Measurements from ENCODE around the gene ERICH6.

The ERICH6 gene

GRCh38 chr3:150734795-150735119, 31.0 kb upstream of the ERICH6 start:
- H4K91ac ChIP-seq (ENCODE audit: low read depth, low read length): peak overlapping the region; percentile 95
- peak overlapping the region; percentile 88 for H3K27ac ChIP-seq (ENCODE audit: low read depth, low read length)
- peak overlapping the region; percentile 85 for H2AK5ac ChIP-seq (ENCODE audit: low read length)
- no peak overlapping the region for H4K12ac ChIP-seq (ENCODE audit: low read depth, low read length)
- H3K4me3 ChIP-seq (ENCODE audit: low read depth, low read length): no peak overlapping the region
- H3K4me1 ChIP-seq (ENCODE audit: control insufficient read depth in 1 of 2, insufficient read depth in 2 of 2, low read length in 2 of 2): peaks cover 21 to 22% of the 10 kb centered on the region in 2 experiments
- no peak overlapping the region for H3K18ac ChIP-seq (ENCODE audit: low read length)
- H3K23ac ChIP-seq (ENCODE audit: low read length): no peak overlapping the region
- H3K4ac ChIP-seq (ENCODE audit: low read depth, low read length): no peak overlapping the region
- H2BK12ac ChIP-seq (ENCODE audit: low read length): peak overlapping the region; percentile 74
- H3K9ac ChIP-seq (ENCODE audit: low read length): no peak overlapping the region
- H3K27me3 ChIP-seq (ENCODE audit: insufficient read depth, low read length): no peaks in the 10 kb centered on the region
- H3K14ac ChIP-seq (ENCODE audit: low read length): peak overlapping the region; percentile 78
- H3K9me3 ChIP-seq (ENCODE audit: insufficient read depth, low read depth, low read length): no peaks in the 10 kb centered on the region
- DNase-seq: no peak
- no peak overlapping the region for H3K4me2 ChIP-seq (ENCODE audit: low read length)
- H3K36me3 ChIP-seq (ENCODE audit: control insufficient read depth in 1 of 2, insufficient read depth in 2 of 2, low read length in 2 of 2): no peaks in the 10 kb centered on the region
- WGBS (ENCODE audit: extremely low coverage, insufficient coverage, insufficient read length): no CpG with 5 or more reads among the region's 1 CpG
- H2AFZ ChIP-seq (ENCODE audit: insufficient read depth, low read length, poor library complexity): no peak overlapping the region
- H4K8ac ChIP-seq (ENCODE audit: low read depth, low read length): no peak overlapping the region
- peaks cover 20% of the 10 kb centered on the region for H3K79me1 ChIP-seq (ENCODE audit: low read length)
- peak overlapping the region; percentile 90 for H2BK5ac ChIP-seq (ENCODE audit: low read depth, low read length, poor library complexity)
- peak overlapping the region; percentile 57 for H2BK120ac ChIP-seq (ENCODE audit: insufficient read depth, low read length, poor library complexity)
- peaks cover 6% of the 10 kb centered on the region for H3K79me2 ChIP-seq (ENCODE audit: control insufficient read depth, insufficient read depth, low read length, poor library complexity)

- H3K36me3 ChIP-seq (ENCODE audit: control insufficient read depth in 1 of 2, insufficient read depth in 2 of 2, low read length in 2 of 2): no peaks in the 10 kb centered on the region
- WGBS (ENCODE audit: extremely low coverage, insufficient coverage, insufficient read length): no CpG with 5 or more reads among the region's 9 CpGs
Measured at GRCh38 chr3:150733936-150734794, 30.4 kb upstream of the ERICH6 start.

GRCh38 chr3:150733373-150733935, 29.7 kb upstream of the ERICH6 start:
- H2AFZ ChIP-seq (ENCODE audit: insufficient read depth, low read length, poor library complexity): no peak overlapping the region
- peak overlapping the region; percentile 81 for H2BK12ac ChIP-seq (ENCODE audit: low read length)
- no peak overlapping the region for H3K27ac ChIP-seq (ENCODE audit: low read depth, low read length)
- H3K14ac ChIP-seq (ENCODE audit: low read length): no peak overlapping the region
- H2BK5ac ChIP-seq (ENCODE audit: low read depth, low read length, poor library complexity): no peak overlapping the region
- no peak overlapping the region for H4K8ac ChIP-seq (ENCODE audit: low read depth, low read length)
- WGBS (ENCODE audit: extremely low coverage, insufficient coverage, insufficient read length): 100% methylated on average over 1 of the region's 8 CpGs
- H3K23ac ChIP-seq (ENCODE audit: low read length): no peak overlapping the region
- no peak overlapping the region for H4K12ac ChIP-seq (ENCODE audit: low read depth, low read length)
- no peaks in the 10 kb centered on the region for H3K9me3 ChIP-seq (ENCODE audit: insufficient read depth, low read depth, low read length)
- no peak overlapping the region for H3K4me3 ChIP-seq (ENCODE audit: low read depth, low read length)
- DNase-seq: no peak
- H3K27me3 ChIP-seq (ENCODE audit: insufficient read depth, low read length): no peaks in the 10 kb centered on the region
- no peak overlapping the region for H3K18ac ChIP-seq (ENCODE audit: low read length)
- no peak overlapping the region for H4K91ac ChIP-seq (ENCODE audit: low read depth, low read length)
- H3K4me2 ChIP-seq (ENCODE audit: low read length): no peak overlapping the region
- no peak overlapping the region for H3K4ac ChIP-seq (ENCODE audit: low read depth, low read length)
- H3K36me3 ChIP-seq (ENCODE audit: control insufficient read depth in 1 of 2, insufficient read depth in 2 of 2, low read length in 2 of 2): no peaks in the 10 kb centered on the region
- peaks cover 21 to 22% of the 10 kb centered on the region in 2 experiments for H3K4me1 ChIP-seq (ENCODE audit: control insufficient read depth in 1 of 2, insufficient read depth in 2 of 2, low read length in 2 of 2)
- peak overlapping the region; percentile 15 for H2AK5ac ChIP-seq (ENCODE audit: low read length)
- H3K9ac ChIP-seq (ENCODE audit: low read length): no peak overlapping the region
- H3K79me2 ChIP-seq (ENCODE audit: control insufficient read depth, insufficient read depth, low read length, poor library complexity): peaks cover 6% of the 10 kb centered on the region
- peaks cover 20% of the 10 kb centered on the region for H3K79me1 ChIP-seq (ENCODE audit: low read length)
- H2BK120ac ChIP-seq (ENCODE audit: insufficient read depth, low read length, poor library complexity): peak overlapping the region; percentile 5

More at GRCh38 chr3:150733936-150734794, 30.4 kb upstream of the ERICH6 start:
- Histone ChIP-seq H3K9ac (ENCODE audit: low read length) (no peak overlapping the region), H3K4me2 (ENCODE audit: low read length) (no peak overlapping the region), H4K8ac (ENCODE audit: low read depth, low read length) (peak overlapping the region; percentile 25), H3K4me1 (ENCODE audit: control insufficient read depth in 1 of 2, insufficient read depth in 2 of 2, low read length in 2 of 2) (peaks cover 21 to 22% of the 10 kb centered on the region in 2 experiments), H3K23ac (ENCODE audit: low read length) (no peak overlapping the region), H3K79me1 (ENCODE audit: low read length) (peaks cover 20% of the 10 kb centered on the region), H3K79me2 (ENCODE audit: control insufficient read depth, insufficient read depth, low read length, poor library complexity) (peaks cover 6% of the 10 kb centered on the region), H4K12ac (ENCODE audit: low read depth, low read length) (no peak overlapping the region), H3K9me3 (ENCODE audit: insufficient read depth, low read depth, low read length) (no peaks in the 10 kb centered on the region), H4K91ac (ENCODE audit: low read depth, low read length) (peak overlapping the region; percentile 95), H3K4me3 (ENCODE audit: low read depth, low read length) (no peak overlapping the region), H2AK5ac (ENCODE audit: low read length) (peak overlapping the region; percentile 85), H2AFZ (ENCODE audit: insufficient read depth, low read length, poor library complexity) (no peak overlapping the region), H2BK120ac (ENCODE audit: insufficient read depth, low read length, poor library complexity) (peak overlapping the region; percentile 57), H3K4ac (ENCODE audit: low read depth, low read length) (no peak overlapping the region), H3K18ac (ENCODE audit: low read length) (peak overlapping the region; percentile 49), H2BK12ac (ENCODE audit: low read length) (peak overlapping the region; percentile 74), H3K14ac (ENCODE audit: low read length) (peak overlapping the region; percentile 78), H3K27ac (ENCODE audit: low read depth, low read length) (no peak overlapping the region), H2BK5ac (ENCODE audit: low read depth, low read length, poor library complexity) (peak overlapping the region; percentile 8), H3K27me3 (ENCODE audit: insufficient read depth, low read length) (no peaks in the 10 kb centered on the region)
- no peak for DNase-seq

DNA sequence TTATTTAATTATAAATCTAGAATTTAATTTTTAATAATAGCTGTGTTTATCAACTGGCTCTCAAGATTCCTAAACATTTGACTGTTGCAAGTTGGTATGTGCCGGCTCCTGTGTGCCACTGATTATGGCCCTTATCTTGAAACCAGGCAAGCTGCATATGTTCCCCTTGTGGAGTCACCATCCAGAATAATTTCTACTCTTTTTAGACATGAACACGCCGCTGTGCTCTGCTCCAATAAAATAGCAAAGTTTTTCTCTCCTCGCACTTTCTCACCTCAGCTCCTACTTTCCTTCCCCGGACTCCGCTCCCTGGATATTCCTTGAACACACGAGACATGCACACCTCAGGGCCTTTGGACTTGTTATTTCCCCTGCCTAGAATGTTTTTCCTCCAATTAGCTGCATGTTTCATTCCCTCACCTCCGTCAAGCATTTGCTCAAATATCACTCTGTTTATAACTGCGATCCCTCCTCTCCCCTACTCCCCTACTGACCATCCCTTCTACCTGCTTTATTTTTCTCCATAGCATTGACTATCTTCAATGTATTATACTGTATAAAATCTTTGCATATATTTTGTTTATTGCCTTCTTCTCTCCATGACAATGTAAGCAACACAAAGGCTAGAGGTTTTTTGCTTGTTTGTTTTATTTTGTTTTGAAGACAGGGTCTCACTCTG, 26.1 kb upstream of the ERICH6 start:
- no peak overlapping the region for H3K9ac ChIP-seq (ENCODE audit: low read length)
- no peak overlapping the region for H2BK12ac ChIP-seq (ENCODE audit: low read length)
- peaks cover 1% of the 10 kb centered on the region for H3K9me3 ChIP-seq (ENCODE audit: insufficient read depth, low read depth, low read length)
- H3K4me2 ChIP-seq (ENCODE audit: low read length): no peak overlapping the region
- H3K27ac ChIP-seq (ENCODE audit: low read depth, low read length): no peak overlapping the region
- no peak overlapping the region for H3K14ac ChIP-seq (ENCODE audit: low read length)
- H2BK120ac ChIP-seq (ENCODE audit: insufficient read depth, low read length, poor library complexity): no peak overlapping the region
- H2AFZ ChIP-seq (ENCODE audit: insufficient read depth, low read length, poor library complexity): no peak overlapping the region
- no peak for DNase-seq
- no peaks in the 10 kb centered on the region for H3K27me3 ChIP-seq (ENCODE audit: insufficient read depth, low read length)
- H3K79me1 ChIP-seq (ENCODE audit: low read length): peaks cover 12% of the 10 kb centered on the region
- H3K4me1 ChIP-seq (ENCODE audit: control insufficient read depth in 1 of 2, insufficient read depth in 2 of 2, low read length in 2 of 2): peaks cover 8 to 13% of the 10 kb centered on the region in 2 experiments
- no peak overlapping the region for H3K18ac ChIP-seq (ENCODE audit: low read length)
- H4K91ac ChIP-seq (ENCODE audit: low read depth, low read length): no peak overlapping the region
- no peaks in the 10 kb centered on the region for H3K36me3 ChIP-seq (ENCODE audit: control insufficient read depth in 1 of 2, insufficient read depth in 2 of 2, low read length in 2 of 2)
- H3K79me2 ChIP-seq (ENCODE audit: control insufficient read depth, insufficient read depth, low read length, poor library complexity): peaks cover 3% of the 10 kb centered on the region
- WGBS (ENCODE audit: extremely low coverage, insufficient coverage, insufficient read length): no CpG with 5 or more reads among the region's 9 CpGs
- no peak overlapping the region for H2BK5ac ChIP-seq (ENCODE audit: low read depth, low read length, poor library complexity)
- no peak overlapping the region for H2AK5ac ChIP-seq (ENCODE audit: low read length)
- no peak overlapping the region for H4K8ac ChIP-seq (ENCODE audit: low read depth, low read length)
- H4K12ac ChIP-seq (ENCODE audit: low read depth, low read length): no peak overlapping the region
- H3K4ac ChIP-seq (ENCODE audit: low read depth, low read length): no peak overlapping the region
- no peak overlapping the region for H3K4me3 ChIP-seq (ENCODE audit: low read depth, low read length)
- H3K23ac ChIP-seq (ENCODE audit: low read length): no peak overlapping the region

Data from trophoblast cell (in vitro differentiated cells and primary cell).